Skin epidermis (tissue), 12 donors: ENCODE measurements around the gene ZBTB45.
A peak's percentile ranks its signal among the peaks of the same experiment; 100 is the strongest.
"Not testable (repeated sequence)": the region's sequence is repeated elsewhere in the genome, so short reads cannot be mapped to it uniquely, and the experiment has no call there.

Experiments
- H3K27ac ChIP-seq, 21 experiments: fragments of 200-600 bp; sonication (generic) in 11 of 21; one replicate each; pipeline ENCODE4 v1.5.0; 2020; ENCODE audit warnings: mild to moderate bottlenecking in 3 of 21, inconsistent platforms in 2 of 21, moderate library complexity in 2 of 21
- H3K4me3 ChIP-seq, 7 experiments: fragments of 200-600 bp; sonication (generic) in 2 of 7; one replicate each; pipeline ENCODE4 v1.5.0; 2020; ENCODE audit warnings: inconsistent platforms in 2 of 7, mild to moderate bottlenecking in 2 of 7, moderate library complexity in 1 of 7

ZBTB45 gene

GRCh38 chr19:58514564-58515022 is 5.0 kb downstream of the ZBTB45 start:
- Histone ChIP-seq H3K4me3 (peak overlapping the region; percentile 21 to 44 (median 31)), H3K27ac (peak overlapping the region in 18 of 21 experiments; percentile 31 to 81 (median 68))

GRCh38 chr19:58513694-58514563 is 5.7 kb downstream of the ZBTB45 start:
- H3K4me3 ChIP-seq = peak overlapping the region; percentile 21 to 44 (median 31)
- peak overlapping the region in 19 of 21 experiments; percentile 14 to 81 (median 68) for H3K27ac ChIP-seq

DNA sequence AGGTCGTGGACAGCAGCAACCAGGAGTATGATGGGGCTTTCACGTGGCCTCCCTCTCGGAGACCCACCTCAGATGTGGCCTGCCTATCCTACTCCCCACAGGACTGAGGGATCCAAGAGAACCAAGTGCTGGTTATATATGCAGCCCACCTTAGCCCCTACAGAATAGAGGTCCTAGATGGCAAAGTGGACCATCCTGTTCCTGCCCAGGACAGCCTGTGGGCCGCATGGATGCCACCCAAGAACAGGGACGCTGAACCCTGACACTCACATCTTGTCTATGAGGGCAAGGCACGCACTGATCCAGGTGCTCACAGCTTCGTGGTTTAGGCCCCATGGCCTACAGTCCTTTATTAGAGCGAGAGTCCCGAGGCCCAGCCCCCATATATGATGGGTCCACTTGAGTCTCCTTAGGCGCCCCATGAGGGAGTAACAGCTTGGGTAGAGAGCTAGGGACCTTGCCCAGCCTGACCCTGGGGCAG is 6.4 kb downstream of the ZBTB45 start:
- H3K4me3 ChIP-seq = peak overlapping the region in 1 of 7 experiments; percentile 44
- peak overlapping the region in 18 of 21 experiments; percentile 4 to 81 (median 68) for H3K27ac ChIP-seq

GRCh38 chr19:58511353-58512208 is 8.0 kb downstream of the ZBTB45 start, which contains the start of gene SLC27A5:
SLC27A5 (minus strand) TSS chr19:58511992; CDS start chr19:58511955, 37 bp downstream.
- Histone ChIP-seq H3K27ac (no peak within 1 kb of the TSS), H3K4me3 (no peak within 1 kb of the TSS)

GRCh38 chr19:58510084-58510862 is 9.3 kb downstream of the ZBTB45 start:
- no peak overlapping the region for H3K4me3 ChIP-seq
- H3K27ac ChIP-seq = no peak overlapping the region

DNA sequence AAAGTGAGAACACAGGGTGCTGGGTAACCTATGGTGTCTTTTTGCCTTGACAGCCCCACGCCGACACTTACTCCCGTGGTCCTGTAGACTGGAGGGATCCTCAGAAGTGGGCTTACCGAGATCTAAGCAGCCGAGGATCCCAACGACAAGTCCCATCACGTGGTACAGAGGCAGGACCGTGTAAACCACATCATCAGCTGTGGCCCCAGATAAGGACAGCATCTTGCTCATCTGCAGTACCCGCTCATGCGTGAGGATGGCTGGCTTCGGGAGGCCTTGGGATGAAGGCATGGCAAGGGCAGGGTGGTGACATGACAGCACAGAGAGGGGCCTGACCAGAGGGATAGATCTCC is 9.9 kb downstream of the ZBTB45 start:
- Histone ChIP-seq H3K27ac (no peak overlapping the region), H3K4me3 (no peak overlapping the region)

GRCh38 chr19:58507602-58508223 is 11.9 kb downstream of the ZBTB45 start:
- not testable (repeated sequence) for H3K4me3 ChIP-seq, H3K27ac ChIP-seq

- Histone ChIP-seq H3K4me3 (peak overlapping the region in 2 of 7 experiments; percentile 35 to 57), H3K27ac (peak overlapping the region in 1 of 21 experiments; percentile 86)
Observed at GRCh38 chr19:58500242-58500641, 19.4 kb downstream of the ZBTB45 start.

- H3K27ac ChIP-seq = peak overlapping the region in 20 of 21 experiments; percentile 16 to 88 (median 76)
- peak overlapping the region; percentile 27 to 57 (median 35) for H3K4me3 ChIP-seq
Observed at GRCh38 chr19:58499021-58499927, 20.3 kb downstream of the ZBTB45 start.

DNA sequence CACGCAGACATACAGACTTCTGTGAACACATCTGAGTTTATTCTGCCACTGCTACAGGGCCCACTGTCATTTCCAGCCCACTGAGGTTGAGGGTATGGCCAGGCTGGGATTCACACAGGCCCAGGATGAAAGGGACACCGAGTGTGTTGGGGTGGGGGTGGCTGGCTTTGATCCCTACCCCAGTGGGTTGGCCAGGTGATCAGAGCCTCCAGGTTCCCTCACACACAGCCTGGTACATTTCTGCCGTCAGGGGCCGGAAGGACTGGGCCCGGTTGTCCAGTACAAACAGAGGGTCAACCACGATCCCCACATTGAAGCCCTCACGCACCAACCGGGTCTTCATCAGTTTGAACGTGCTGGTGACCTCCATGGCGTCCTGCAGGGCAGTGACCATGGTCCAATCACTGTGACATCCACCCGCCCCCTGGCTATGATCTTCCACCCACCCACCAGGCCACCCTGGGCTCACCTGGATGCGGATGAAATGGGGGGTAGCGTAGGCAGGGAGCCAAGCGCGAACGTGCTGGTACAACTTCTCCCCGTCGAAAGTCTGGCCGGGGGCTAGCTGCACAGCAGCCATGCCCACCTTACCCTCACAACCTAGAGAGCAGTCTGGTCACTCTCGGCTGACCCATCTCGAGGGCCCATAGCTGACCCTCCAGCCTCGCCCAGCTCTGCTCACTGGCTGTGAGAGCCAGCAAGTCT is 21.1 kb downstream of the ZBTB45 start:
- Histone ChIP-seq H3K27ac (peak overlapping the region in 11 of 21 experiments; percentile 1 to 86 (median 69)), H3K4me3 (peak overlapping the region; percentile 27 to 57 (median 35))

- Histone ChIP-seq H3K4me3 (no peak overlapping the region), H3K27ac (peak overlapping the region in 2 of 21 experiments; percentile 17 to 86)
Observed at GRCh38 chr19:58497634-58498170, 21.9 kb downstream of the ZBTB45 start.

DNA sequence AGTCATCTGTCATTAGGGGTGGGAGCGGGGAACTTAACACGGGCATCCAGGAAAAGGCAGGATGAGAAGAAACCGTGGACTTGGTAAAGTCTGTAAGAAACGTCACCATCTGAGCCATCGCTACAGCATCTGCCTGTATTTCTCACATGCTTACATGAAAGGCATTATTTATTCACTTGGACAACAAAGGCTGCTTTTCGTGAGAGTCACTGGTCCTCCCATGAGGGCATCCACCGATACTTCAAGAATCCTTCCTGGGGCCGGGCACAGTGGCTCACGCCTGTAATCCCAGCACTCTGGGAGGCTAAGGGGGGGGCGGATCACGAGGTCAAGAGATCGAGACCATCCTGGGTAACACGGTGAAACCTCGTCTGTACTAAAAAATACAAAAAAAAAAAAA is 27.3 kb downstream of the ZBTB45 start:
- Histone ChIP-seq H3K27ac (no peak overlapping the region), H3K4me3 (no peak overlapping the region)

DNA sequence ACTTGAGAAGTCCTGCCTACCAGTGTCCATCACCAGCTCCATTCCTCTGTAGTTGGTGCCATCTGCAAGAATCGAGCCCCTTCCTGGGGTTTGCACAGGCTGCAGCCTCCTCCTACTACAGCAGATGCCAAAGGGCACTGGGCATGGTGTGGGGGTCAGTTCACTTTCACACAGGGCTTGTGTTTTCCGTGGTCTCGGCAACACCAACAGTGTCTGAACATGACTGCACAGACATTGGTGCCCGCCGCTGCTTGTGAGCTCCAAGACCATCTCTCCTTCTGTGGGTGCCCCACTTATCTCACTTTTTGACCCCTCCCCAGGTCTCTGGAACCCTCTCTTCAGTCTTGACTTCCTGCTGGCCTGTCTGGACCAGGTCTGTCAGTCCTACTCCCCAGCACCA is 28.2 kb downstream of the ZBTB45 start:
- no peak overlapping the region for H3K27ac ChIP-seq

DNA sequence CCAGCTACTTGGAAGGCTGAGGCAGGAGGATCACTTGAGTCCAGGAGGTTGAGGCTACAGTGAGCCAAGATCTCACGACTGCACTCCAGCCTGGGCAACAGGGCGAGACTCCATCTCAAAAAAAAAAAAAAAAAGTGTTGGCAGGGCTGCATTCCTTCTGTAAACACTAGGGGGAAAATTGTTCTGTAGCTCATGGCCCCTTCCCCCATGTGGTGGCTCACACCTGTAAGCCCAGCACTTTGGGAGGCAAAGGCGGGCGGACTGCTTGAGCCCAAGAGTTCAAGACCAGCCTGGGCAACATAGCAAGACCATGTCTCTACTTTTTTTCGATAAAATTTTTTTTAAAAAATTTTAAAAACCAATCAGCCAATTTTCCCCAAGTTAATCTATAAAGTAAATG is 35.3 kb downstream of the ZBTB45 start:
- H3K4me3 ChIP-seq, H3K27ac ChIP-seq: not testable (repeated sequence)

More for the DNA sequence above, 28.2 kb downstream of the ZBTB45 start:
- no peak overlapping the region for H3K4me3 ChIP-seq

- no peak overlapping the region for H3K27ac ChIP-seq
- H3K4me3 ChIP-seq = no peak overlapping the region
Observed at GRCh38 chr19:58483776-58484175, 35.8 kb downstream of the ZBTB45 start.

- no peak overlapping the region for H3K27ac ChIP-seq
- H3K4me3 ChIP-seq = no peak overlapping the region
Observed at GRCh38 chr19:58482372-58482771, 37.2 kb downstream of the ZBTB45 start.

- no peak overlapping the region for H3K4me3 ChIP-seq
- H3K27ac ChIP-seq = no peak overlapping the region
Observed at GRCh38 chr19:58480831-58481230, 38.8 kb downstream of the ZBTB45 start.
